ENCODE data around the gene EMP3.

GRCh38 chr19:48315712-48316111 lies 9.6 kb upstream of the EMP3 start:
- TF ChIP-seq CTCF (conservative IDR thresholded peaks at IDR 0.05; ENCODE audit: low read depth, low read length): no peak
- no peak for TF ChIP-seq RAD21 (IDR thresholded peaks at IDR 0.05; ENCODE audit: low read length)
- no peak for TF ChIP-seq RFX5 (IDR thresholded peaks at IDR 0.05; ENCODE audit: low read depth, low read length)
- no peak for TF ChIP-seq CHD1 (IDR thresholded peaks at IDR 0.05; ENCODE audit: low read depth, low read length)
- no peak for TF ChIP-seq MXI1 (IDR thresholded peaks at IDR 0.05; ENCODE audit: borderline replicate concordance, low read depth, low read length)
- no peak for TF ChIP-seq POLR2A (IDR thresholded peaks at IDR 0.05; ENCODE audit: low read depth, low read length)
- no peak for TF ChIP-seq BHLHE40 (IDR thresholded peaks at IDR 0.05; ENCODE audit: low read depth, low read length)

Data from IMR-90 (cell line).